ENCODE results near the gene TXNDC2. TPM values are rescaled to one million over a fixed set of nuclear protein-coding genes. Genes with fewer than 3 reads are reported as not detected.

TXNDC2 gene
- total and polyA plus RNA-seq, 9 of the 15 experiments (the other 6 are each of a cell fraction or from before 2014, with no cell fraction given): 1.2 to 4.9 (median 2.3) TPM

DNA sequence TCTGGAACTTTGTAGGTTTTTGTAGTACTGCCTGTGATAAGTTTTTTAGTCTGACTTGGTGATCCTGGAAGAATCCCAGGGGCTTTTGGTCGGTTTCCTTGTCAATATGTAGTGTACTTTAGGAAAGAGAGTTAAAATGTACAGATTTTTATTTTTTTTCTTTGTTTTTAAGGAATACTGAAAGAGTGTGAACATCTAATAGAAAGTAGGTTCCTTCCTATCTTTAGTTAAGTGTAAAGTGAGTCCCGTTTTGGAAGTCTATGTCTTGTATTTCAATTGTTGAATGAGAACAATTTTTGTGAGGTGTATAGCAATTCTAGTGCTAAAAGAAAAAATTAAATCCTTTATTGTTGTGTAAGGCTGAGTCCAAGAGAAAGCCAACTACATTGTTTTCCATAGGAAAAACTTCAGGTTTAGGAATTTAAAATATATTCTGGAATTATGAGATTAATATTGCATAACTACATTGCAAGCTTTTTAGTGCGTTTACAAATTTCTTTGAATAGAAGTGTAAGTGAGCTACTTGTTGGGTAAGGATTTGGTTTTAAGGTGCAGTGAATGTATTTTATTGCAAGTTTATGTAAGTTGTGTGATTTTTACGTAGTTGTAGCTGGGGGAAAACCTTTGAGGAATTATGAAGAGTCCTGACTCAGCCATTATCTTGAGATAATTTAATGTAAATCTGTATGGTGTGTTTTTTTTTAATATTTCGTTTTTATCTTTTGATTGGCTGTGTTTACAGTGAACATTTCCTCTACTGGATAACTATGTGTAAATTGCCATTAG, 29.7 kb downstream of the TXNDC2 start (continued):
- TF ChIP-seq KLF6 (CRISPR knock-in tag; IDR thresholded peaks at IDR 0.05; ENCODE audit: borderline replicate concordance) (no peak), SMARCB1 (IDR thresholded peaks at IDR 0.05; ENCODE audit: insufficient read length, low read depth) (no peak), SMAD2 (IDR thresholded peaks at IDR 0.05; ENCODE audit: low read depth, low read length) (no peak), ZNF764 (CRISPR knock-in tag; IDR thresholded peaks at IDR 0.05; ENCODE audit: low read depth) (no peak), HDAC2 (IDR thresholded peaks at IDR 0.05) (no peak; the same call in 1 of the 2 replicates), ZBTB7A (IDR thresholded peaks at IDR 0.05; ENCODE audit: borderline replicate concordance, control insufficient read depth, low read depth, low read length) (no peak)
- TF ChIP-seq, protein P1, sequence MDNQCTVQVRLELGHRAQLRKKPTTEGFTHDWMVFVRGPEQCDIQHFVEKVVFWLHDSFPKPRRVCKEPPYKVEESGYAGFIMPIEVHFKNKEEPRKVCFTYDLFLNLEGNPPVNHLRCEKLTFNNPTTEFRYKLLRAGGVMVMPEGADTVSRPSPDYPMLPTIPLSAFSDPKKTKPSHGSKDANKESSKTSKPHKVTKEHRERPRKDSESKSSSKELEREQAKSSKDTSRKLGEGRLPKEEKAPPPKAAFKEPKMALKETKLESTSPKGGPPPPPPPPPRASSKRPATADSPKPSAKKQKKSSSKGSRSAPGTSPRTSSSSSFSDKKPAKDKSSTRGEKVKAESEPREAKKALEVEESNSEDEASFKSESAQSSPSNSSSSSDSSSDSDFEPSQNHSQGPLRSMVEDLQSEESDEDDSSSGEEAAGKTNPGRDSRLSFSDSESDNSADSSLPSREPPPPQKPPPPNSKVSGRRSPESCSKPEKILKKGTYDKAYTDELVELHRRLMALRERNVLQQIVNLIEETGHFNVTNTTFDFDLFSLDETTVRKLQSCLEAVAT (IDR thresholded peaks at IDR 0.05): peak; percentile 86 to 92
- TF ChIP-seq, protein P2, sequence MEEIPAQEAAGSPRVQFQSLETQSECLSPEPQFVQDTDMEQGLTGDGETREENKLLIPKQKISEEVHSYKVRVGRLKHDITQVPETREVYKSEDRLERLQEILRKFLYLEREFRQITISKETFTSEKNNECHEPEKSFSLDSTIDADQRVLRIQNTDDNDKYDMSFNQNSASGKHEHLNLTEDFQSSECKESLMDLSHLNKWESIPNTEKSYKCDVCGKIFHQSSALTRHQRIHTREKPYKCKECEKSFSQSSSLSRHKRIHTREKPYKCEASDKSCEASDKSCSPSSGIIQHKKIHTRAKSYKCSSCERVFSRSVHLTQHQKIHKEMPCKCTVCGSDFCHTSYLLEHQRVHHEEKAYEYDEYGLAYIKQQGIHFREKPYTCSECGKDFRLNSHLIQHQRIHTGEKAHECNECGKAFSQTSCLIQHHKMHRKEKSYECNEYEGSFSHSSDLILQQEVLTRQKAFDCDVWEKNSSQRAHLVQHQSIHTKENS (CRISPR knock-in tag; IDR thresholded peaks at IDR 0.05): no peak

Data from K562 (cell line).